LNCaP clone FGC (cell line): Measurements from ENCODE around the gene OPRL1.

Source experiments
- DNase-seq: peaks from one replicate; pipeline ENCODE4 v3.0.0-alpha.2; 2011; ENCODE audit warnings: low read depth
- H3K4me3 ChIP-seq: 2 replicates; pipeline ENCODE4 v1.5.1; 2011; ENCODE audit warnings: mild to moderate bottlenecking, low read depth, low read length, control low read depth
- TF ChIP-seq, protein P1 (sequence below): IDR thresholded peaks from 2 replicates; pipeline ENCODE4 v1.5.1; 2012; ENCODE audit warnings: mild to moderate bottlenecking; ENCODE audit not compliant: control insufficient read depth, insufficient read depth; ENCODE audit errors: extremely low read depth

Gene OPRL1

DNA sequence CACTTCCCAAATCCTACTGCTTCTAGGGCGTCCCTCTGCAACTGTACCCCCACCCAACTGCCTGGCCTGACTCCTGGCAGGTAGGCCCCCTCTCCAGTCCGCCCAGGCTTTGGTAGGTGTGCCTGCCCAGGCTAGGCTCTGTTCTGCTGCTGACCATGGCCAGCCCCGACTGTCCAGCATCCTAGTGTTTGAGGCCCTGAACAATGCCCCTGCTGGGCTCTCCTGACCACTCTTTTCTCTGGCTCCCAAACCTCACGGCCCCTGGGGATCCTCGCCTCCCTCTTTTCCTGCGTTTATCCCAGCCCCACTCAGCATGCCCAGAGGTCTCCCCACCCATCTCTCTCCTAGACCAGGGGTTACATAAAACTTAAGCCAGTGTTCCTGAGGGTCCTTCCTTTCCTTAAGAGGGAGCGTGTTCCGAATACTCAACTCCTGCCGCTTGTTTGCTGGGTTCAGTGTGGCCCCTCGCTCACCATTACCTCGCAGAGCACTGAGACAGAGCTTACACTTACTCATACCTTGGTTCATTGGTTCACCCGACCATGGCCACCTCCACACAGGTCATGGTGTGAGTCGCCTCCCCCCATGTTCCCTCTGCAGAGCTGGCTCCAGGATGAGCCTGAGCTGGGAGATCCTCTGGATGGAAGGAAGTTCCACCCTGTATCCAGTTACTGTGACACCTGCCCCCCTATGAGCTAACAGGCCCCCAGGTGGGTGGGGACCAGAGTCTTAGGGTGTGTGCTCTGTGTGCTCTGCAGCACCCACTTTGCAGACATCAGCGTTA is 63.3 kb downstream of the OPRL1 start:
- no peak overlapping the region for H3K4me3 ChIP-seq
- TF ChIP-seq, protein P1, sequence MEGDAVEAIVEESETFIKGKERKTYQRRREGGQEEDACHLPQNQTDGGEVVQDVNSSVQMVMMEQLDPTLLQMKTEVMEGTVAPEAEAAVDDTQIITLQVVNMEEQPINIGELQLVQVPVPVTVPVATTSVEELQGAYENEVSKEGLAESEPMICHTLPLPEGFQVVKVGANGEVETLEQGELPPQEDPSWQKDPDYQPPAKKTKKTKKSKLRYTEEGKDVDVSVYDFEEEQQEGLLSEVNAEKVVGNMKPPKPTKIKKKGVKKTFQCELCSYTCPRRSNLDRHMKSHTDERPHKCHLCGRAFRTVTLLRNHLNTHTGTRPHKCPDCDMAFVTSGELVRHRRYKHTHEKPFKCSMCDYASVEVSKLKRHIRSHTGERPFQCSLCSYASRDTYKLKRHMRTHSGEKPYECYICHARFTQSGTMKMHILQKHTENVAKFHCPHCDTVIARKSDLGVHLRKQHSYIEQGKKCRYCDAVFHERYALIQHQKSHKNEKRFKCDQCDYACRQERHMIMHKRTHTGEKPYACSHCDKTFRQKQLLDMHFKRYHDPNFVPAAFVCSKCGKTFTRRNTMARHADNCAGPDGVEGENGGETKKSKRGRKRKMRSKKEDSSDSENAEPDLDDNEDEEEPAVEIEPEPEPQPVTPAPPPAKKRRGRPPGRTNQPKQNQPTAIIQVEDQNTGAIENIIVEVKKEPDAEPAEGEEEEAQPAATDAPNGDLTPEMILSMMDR, result no peak
- DNase-seq, result no peak

DNA sequence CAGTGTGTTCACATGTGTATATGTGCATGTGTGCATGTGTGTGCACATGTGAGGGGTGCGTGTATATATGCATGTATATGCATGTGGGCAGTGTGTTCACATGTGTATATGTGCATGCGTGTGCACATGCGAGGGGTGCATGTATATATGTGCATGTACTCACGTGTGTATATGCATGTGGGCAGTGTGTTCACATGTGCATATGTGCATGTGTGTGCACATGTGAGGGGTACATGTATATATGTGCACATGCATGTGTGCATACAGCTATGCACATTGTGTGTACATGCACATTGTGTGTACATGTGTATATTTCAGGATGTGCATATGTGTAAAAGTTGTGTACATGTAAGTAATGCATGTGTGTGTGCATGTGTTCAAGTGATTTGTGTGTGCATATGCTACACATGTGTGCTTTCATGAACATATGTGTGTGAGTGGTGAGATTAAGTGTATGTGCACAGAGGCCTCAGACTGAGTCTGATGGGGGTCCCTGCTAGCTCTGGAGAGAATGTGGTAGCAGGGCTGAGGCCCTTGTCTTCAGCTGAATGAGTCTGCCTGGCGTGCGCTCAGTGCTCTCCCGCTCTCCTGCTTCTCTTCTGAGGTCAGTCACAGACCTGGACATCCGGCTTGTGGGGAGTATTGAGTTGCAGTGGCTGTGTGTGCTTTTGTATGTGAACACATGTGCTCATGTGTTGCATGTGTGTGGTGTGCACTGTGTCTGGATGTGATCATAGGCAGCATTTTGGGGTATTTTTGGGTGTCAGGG is 64.4 kb downstream of the OPRL1 start:
- H3K4me3 ChIP-seq, result no peak overlapping the region
- DNase-seq, result no peak

DNA sequence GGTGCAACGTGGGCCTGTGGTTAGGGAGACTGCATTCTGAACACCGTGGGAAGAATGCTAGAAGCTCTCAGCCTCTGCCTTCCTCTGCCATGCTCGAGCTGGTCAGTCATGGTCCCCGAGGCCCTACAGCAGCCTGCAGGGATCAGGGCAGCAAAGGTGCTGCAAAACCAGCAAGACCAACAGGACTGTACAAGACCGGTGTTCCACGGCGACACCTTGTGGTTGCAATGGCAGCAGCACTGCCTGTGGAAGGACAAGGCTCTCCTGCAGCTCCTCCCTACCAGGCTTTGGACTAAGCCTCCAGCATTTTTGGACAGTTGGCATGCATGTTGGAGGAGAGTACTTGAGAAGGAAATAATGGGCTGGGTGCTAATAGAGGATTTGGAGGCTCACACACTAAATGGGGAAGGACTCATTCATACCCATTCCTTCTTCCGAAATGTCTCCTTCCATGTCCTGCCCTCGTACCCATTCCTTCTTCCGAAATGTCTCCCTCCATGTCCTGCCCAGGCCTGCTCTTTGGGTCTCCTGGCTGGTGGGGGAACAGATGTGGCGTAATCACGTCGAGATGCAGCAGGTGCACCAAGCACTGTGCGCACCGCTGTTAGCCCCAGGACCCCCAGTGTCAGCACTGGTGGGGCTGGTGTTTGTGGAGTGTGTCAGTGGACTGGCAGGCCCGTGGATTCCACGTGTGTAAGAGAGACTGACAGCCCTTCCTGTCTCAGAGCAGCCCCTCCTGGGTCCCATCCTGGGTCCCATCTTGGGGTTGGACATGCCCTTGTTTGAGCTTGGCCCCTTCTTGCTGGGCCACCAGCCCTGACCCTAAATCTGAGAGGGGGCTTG is 65.8 kb downstream of the OPRL1 start:
- no peak for DNase-seq
- TF ChIP-seq, protein P1, result peak; percentile 12; the same call in 1 of the 2 replicates
- no peak overlapping the region for H3K4me3 ChIP-seq

More for the DNA sequence above, 64.4 kb downstream of the OPRL1 start:
- TF ChIP-seq, protein P1, result no peak

DNA sequence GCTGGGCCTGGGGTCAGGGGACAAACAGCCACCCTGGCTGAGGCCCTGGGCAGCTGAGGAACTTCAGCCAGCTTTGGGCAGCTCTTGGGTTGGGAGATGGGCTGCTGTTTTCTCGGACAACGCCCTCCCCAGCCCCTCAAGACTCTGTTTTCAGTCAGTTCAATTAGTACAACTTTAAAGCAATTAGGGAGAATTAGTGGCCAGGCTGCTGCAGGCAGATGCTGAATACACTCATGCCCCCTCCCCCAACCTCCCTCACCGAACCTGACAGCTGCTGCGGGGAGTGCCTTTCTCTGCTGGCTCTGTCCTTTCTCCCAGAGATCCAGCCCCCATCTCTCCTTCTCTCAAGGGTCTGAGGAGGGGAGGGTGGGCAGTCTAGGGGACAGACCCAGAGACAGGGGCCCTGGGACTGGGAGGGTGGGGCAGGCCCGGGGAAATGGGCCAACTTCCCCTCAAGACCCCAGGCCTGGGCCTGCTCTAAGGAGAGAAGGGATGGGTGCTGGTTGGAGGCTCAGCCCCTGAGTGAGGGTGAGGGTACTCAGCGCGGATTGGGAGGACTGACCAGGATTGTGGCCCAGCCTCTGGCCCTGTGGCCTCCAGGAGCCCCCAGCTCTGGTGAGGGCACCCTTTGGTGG is 66.5 kb downstream of the OPRL1 start:
- H3K4me3 ChIP-seq, result no peak overlapping the region
- TF ChIP-seq, protein P1, result no peak
- no peak for DNase-seq

DNA sequence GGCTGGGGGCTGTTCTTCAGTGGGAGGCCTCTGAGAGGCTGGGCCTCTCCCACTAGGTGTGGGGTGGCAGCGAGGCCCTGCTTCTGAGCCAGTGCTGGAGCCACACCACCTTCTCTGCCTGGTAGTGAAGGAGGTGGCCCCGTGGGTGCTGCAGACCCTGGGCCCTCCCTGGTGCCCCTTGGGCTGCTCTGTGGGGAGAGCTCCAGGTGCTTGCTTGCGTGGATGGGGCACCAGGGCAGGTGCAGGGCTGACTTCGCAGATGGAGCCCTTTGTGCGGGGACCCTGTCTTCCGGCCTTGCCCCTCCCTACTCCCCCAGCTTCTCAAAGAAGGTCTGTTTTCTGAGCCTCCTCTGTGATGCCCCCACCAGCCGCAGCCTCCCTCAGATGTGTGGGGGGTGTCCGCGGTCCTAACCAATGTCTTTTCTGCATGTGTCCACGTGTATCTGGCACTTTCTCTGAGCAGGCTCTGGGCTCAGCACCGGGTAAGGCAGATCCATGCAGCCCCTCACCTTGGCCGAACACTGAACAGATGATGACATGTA is 67.1 kb downstream of the OPRL1 start:
- H3K4me3 ChIP-seq, result no peak overlapping the region
- TF ChIP-seq, protein P1, result no peak
- no peak for DNase-seq

DNA sequence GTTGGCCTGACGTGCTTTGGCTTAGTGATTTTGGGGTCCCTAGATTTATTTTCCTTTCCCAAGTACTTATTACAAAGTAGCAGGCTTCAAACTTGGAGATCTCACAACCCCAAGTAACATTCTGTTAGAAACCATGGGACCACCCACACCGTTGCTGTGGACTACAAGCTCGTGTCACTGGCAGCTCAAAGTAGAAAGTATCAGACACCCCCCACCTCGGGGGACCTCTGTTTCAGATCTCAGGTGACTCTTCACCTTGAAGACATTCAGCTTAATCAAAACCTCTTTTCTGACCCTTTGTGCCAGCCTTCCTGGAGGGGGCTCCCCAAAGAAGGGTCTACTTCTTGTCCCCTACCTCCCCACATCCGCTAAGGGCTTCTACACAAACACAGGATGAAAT is 68.7 kb downstream of the OPRL1 start:
- no peak for DNase-seq
- TF ChIP-seq, protein P1, result no peak
- H3K4me3 ChIP-seq, result no peak overlapping the region
